Mesenchymal stem cell (in vitro differentiated cells and primary cell): ENCODE data around the gene NPAS3.

Experiments
- DNase-seq: peaks from one replicate; pipeline ENCODE4 v3.0.0-alpha.2; 2013
- H2AFZ ChIP-seq: one replicate; pipeline ENCODE4 v1.6.1; 2013; ENCODE audit warnings: low read depth, mild to moderate bottlenecking, control low read depth, inconsistent platforms, low read length, moderate library complexity
- H2AK5ac ChIP-seq: 2 replicates; pipeline ENCODE4 v1.6.1; 2013; ENCODE audit warnings: low read length, moderate library complexity, mild to moderate bottlenecking, inconsistent platforms; ENCODE audit not compliant: severe bottlenecking
- H2BK120ac ChIP-seq: one replicate; pipeline ENCODE4 v1.6.1; 2013; ENCODE audit warnings: low read depth, mild to moderate bottlenecking, inconsistent platforms, low read length, moderate library complexity
- H2BK12ac ChIP-seq, 2 experiments: one replicate each; pipeline ENCODE4 v1.6.1; 2013; ENCODE audit warnings: inconsistent platforms in 2 of 2, low read length in 2 of 2, mild to moderate bottlenecking in 2 of 2, moderate library complexity in 2 of 2, control low read depth in 1 of 2
- H2BK15ac ChIP-seq: one replicate; pipeline ENCODE4 v1.6.1; 2013; ENCODE audit warnings: mild to moderate bottlenecking, low read depth, inconsistent platforms; ENCODE audit not compliant: poor library complexity, severe bottlenecking
- H2BK5ac ChIP-seq: 2 replicates; pipeline ENCODE4 v1.6.1; 2013; ENCODE audit warnings: low read depth, mild to moderate bottlenecking, low read length, control low read depth, inconsistent platforms; ENCODE audit not compliant: poor library complexity, severe bottlenecking
- H3K14ac ChIP-seq, 2 experiments: one replicate each; pipeline ENCODE4 v1.6.1; 2013; ENCODE audit warnings: inconsistent platforms in 2 of 2, low read length in 2 of 2, control low read depth in 1 of 2, mild to moderate bottlenecking in 1 of 2, moderate library complexity in 1 of 2
- H3K18ac ChIP-seq, 2 experiments: one replicate each; pipeline ENCODE4 v1.6.1; 2013; ENCODE audit warnings: inconsistent platforms in 2 of 2, low read length in 2 of 2, control low read depth in 1 of 2, low read depth in 1 of 2, mild to moderate bottlenecking in 1 of 2
- H3K23ac ChIP-seq, 2 experiments: one replicate each; pipeline ENCODE4 v1.6.1; 2013; ENCODE audit warnings: inconsistent platforms in 2 of 2, low read length in 2 of 2, mild to moderate bottlenecking in 2 of 2, moderate library complexity in 2 of 2, control low read depth in 1 of 2
- H3K27ac ChIP-seq: 2 replicates; pipeline ENCODE4 v1.5.1; 2013; ENCODE audit warnings: mild to moderate bottlenecking, moderate library complexity, low read length, control low read depth, inconsistent platforms; ENCODE audit not compliant: poor library complexity, severe bottlenecking
- H3K27me3 ChIP-seq, 2 experiments: 2 replicates each; pipeline versions ENCODE4 v1.6.1 to v1.7.0; 2013; ENCODE audit warnings: low read length in 2 of 2, mild to moderate bottlenecking in 2 of 2, moderate library complexity in 2 of 2, control low read depth in 1 of 2, inconsistent platforms in 1 of 2; ENCODE audit not compliant: control insufficient read depth in 1 of 2, insufficient read depth in 1 of 2
- H3K36me3 ChIP-seq, 2 experiments: 2 replicates each; pipeline versions ENCODE4 v1.6.1 to v1.7.0; 2013; ENCODE audit warnings: low read length in 2 of 2, control low read depth in 1 of 2, inconsistent platforms in 1 of 2, low read depth in 1 of 2, mild to moderate bottlenecking in 1 of 2; ENCODE audit not compliant: insufficient read depth in 2 of 2, control insufficient read depth in 1 of 2
- H3K4ac ChIP-seq, 2 experiments: one replicate each; pipeline ENCODE4 v1.6.1; 2013; ENCODE audit warnings: inconsistent platforms in 2 of 2, low read length in 2 of 2, mild to moderate bottlenecking in 2 of 2, moderate library complexity in 2 of 2, control low read depth in 1 of 2, low read depth in 1 of 2
- H3K4me1 ChIP-seq: 2 replicates; pipeline ENCODE4 v1.6.1; 2013; ENCODE audit warnings: low read depth, low read length, control low read depth; ENCODE audit not compliant: control insufficient read depth, insufficient read depth
- H3K4me2 ChIP-seq: 2 replicates; pipeline ENCODE4 v1.6.1; 2013; ENCODE audit warnings: low read length, mild to moderate bottlenecking, inconsistent platforms; ENCODE audit not compliant: poor library complexity, severe bottlenecking
- H3K4me3 ChIP-seq, 2 experiments: 2 replicates each; pipeline versions ENCODE4 v1.5.1 to v1.7.0; 2013; ENCODE audit warnings: low read length in 2 of 2, mild to moderate bottlenecking in 2 of 2, control low read depth in 1 of 2, low read depth in 1 of 2; ENCODE audit not compliant: insufficient read depth in 1 of 2
- H3K79me1 ChIP-seq: replicated peaks from 2 replicates; pipeline ENCODE4 v1.6.1; 2013; ENCODE audit warnings: mild to moderate bottlenecking, control low read depth, low read length, inconsistent platforms; ENCODE audit not compliant: poor library complexity, severe bottlenecking
- H3K9ac ChIP-seq: 2 replicates; pipeline ENCODE4 v1.7.0; 2013; ENCODE audit warnings: mild to moderate bottlenecking, low read length, moderate library complexity
- H3K9me3 ChIP-seq: 2 replicates; pipeline ENCODE4 v1.7.0; 2013; ENCODE audit warnings: mild to moderate bottlenecking, low read length; ENCODE audit not compliant: control insufficient read depth
- H4K8ac ChIP-seq: one replicate; pipeline ENCODE4 v1.6.1; 2013; ENCODE audit warnings: inconsistent platforms, mild to moderate bottlenecking, low read length, moderate library complexity
- H4K91ac ChIP-seq: one replicate; pipeline ENCODE4 v1.6.1; 2013; ENCODE audit warnings: mild to moderate bottlenecking, low read length, inconsistent platforms
- WGBS: methylation state at CpG from one replicate; pipeline ENCODE4 v1.1.7; 2013; ENCODE audit warnings: mixed read lengths; 5-methylcytosine and 5-hydroxymethylcytosine counted together

The NPAS3 gene

DNA sequence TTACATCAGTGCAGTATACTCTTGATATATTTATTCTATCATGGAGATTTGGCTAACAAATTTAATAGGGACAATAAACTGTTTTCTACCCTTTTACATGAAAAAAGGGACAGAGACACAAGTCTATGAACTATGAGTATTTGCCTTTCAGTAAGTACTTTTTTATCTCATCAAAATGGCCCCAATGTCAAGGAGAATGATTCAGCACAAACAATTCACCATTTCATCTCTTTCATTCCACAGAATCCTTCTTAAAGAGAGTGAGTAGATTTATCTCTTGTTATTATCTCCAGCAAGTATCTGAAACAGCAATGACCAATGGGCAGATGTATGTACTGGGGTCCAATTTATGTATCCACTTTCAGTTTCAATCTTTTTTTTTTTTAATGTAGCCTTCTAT lies 447.5 kb downstream of the NPAS3 start:
- no peak overlapping the region for H3K4ac ChIP-seq
- DNase-seq: no peak
- no peaks in the 10 kb centered on the region for H3K27me3 ChIP-seq

DNA sequence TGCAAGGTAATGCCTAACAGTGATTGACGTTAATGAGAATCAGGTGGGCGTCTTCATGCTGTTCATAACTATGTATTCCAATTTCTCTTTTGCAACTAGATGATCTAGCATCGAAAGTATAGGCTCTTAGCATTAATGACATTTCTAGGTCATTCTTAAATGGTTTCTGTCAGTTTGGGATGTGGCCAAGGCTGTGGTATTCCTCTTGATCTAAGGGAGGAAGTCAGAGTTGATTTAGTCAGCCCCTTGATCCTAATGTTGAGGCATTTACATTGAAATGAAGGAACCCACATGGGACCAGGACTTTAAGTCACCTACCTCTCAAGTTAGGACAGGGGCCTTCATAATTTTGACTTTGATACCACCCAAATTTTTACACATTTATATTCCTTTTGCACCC lies 448.1 kb downstream of the NPAS3 start:
- H2BK12ac ChIP-seq: no peak overlapping the region

More for the DNA sequence above, 447.5 kb downstream of the NPAS3 start:
- Histone ChIP-seq H2AK5ac (no peak overlapping the region), H3K9ac (no peak overlapping the region), H4K8ac (no peak overlapping the region), H3K27ac (no peak overlapping the region), H3K23ac (no peak overlapping the region), H3K4me1 (no peaks in the 10 kb centered on the region), H3K9me3 (no peaks in the 10 kb centered on the region), H2BK12ac (no peak overlapping the region), H4K91ac (no peak overlapping the region), H3K79me1 (no peaks in the 10 kb centered on the region), H2BK15ac (no peak overlapping the region), H3K18ac (no peak overlapping the region), H3K36me3 (no peaks in the 10 kb centered on the region), H3K14ac (no peak overlapping the region), H3K4me2 (no peak overlapping the region), H3K4me3 (no peak overlapping the region), H2BK120ac (no peak overlapping the region), H2BK5ac (no peak overlapping the region), H2AFZ (no peak overlapping the region)

GRCh38 chr14:33390335-33390734 lies 451.7 kb downstream of the NPAS3 start:
- Histone ChIP-seq H3K4me1 (no peaks in the 10 kb centered on the region), H4K91ac (no peak overlapping the region), H3K36me3 (no peaks in the 10 kb centered on the region), H3K4me2 (no peak overlapping the region), H2AK5ac (no peak overlapping the region), H2BK120ac (no peak overlapping the region), H2BK12ac (no peak overlapping the region), H3K27ac (no peak overlapping the region), H2BK5ac (no peak overlapping the region), H3K18ac (no peak overlapping the region), H3K14ac (no peak overlapping the region), H3K4me3 (no peak overlapping the region), H3K4ac (no peak overlapping the region), H3K27me3 (no peaks in the 10 kb centered on the region), H3K9ac (no peak overlapping the region), H4K8ac (no peak overlapping the region), H2BK15ac (no peak overlapping the region), H3K79me1 (no peaks in the 10 kb centered on the region), H2AFZ (no peak overlapping the region), H3K23ac (no peak overlapping the region), H3K9me3 (no peaks in the 10 kb centered on the region)
- DNase-seq: no peak
- 100% methylated on average over 1 of the region's 2 CpGs for WGBS

More for the DNA sequence above, 448.1 kb downstream of the NPAS3 start:
- H2AK5ac ChIP-seq: no peak overlapping the region
- no peak overlapping the region for H3K4me3 ChIP-seq
- H2BK15ac ChIP-seq: no peak overlapping the region
- H3K4ac ChIP-seq: no peak overlapping the region
- no peaks in the 10 kb centered on the region for H3K4me1 ChIP-seq
- H3K18ac ChIP-seq: no peak overlapping the region
- no peak overlapping the region for H4K8ac ChIP-seq
- H3K27ac ChIP-seq: no peak overlapping the region
- H3K79me1 ChIP-seq: no peaks in the 10 kb centered on the region
- no peak overlapping the region for H3K9ac ChIP-seq
- no peak overlapping the region for H3K23ac ChIP-seq
- H2BK120ac ChIP-seq: no peak overlapping the region
- no peak overlapping the region for H4K91ac ChIP-seq
- no peak for DNase-seq
- H3K36me3 ChIP-seq: no peaks in the 10 kb centered on the region
- H3K14ac ChIP-seq: no peak overlapping the region
- H3K4me2 ChIP-seq: no peak overlapping the region
- WGBS: 90% methylated on average over 3 of the region's 3 CpGs
- H3K9me3 ChIP-seq: no peaks in the 10 kb centered on the region
- H3K27me3 ChIP-seq: no peaks in the 10 kb centered on the region
- no peak overlapping the region for H2AFZ ChIP-seq
- no peak overlapping the region for H2BK5ac ChIP-seq

DNA sequence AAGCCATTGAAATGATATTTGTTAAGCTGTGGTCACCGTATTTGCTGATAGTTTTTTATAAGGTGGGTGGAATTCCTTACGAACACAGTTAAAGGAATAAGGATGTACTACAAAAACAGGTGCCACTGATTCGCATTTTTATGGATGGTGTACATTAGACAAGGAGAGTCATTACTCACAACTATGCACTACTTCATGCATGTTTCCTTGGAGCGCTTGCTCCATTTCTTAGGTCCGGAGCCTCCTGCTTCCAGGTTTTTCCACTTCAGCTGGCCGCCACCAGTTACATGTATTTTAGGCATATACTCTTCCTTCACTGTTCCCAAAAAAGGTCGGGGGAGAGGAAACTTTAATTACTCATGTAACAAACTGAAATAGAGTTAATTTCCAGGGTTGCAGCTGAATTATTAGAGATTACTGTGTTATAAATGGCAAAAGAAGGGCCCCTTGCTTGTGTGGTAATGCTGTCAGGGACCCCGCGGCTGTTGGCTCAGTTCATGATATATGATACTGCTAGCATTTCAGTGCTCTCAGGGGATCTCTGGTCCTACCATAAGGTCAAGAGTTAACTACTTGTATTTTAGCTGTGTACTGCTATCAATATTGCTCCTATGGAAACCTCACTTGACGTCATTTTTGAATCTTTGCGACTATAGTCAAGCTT lies 454.7 kb downstream of the NPAS3 start:
- DNase-seq: peak; percentile 64
- Histone ChIP-seq H3K9ac (no peak overlapping the region), H2AFZ (no peak overlapping the region), H3K4ac (no peak overlapping the region), H2BK5ac (no peak overlapping the region), H2AK5ac (no peak overlapping the region), H4K8ac (no peak overlapping the region), H2BK120ac (no peak overlapping the region), H3K79me1 (no peaks in the 10 kb centered on the region), H4K91ac (no peak overlapping the region), H3K36me3 (no peaks in the 10 kb centered on the region), H3K27me3 (no peaks in the 10 kb centered on the region), H3K9me3 (no peaks in the 10 kb centered on the region), H3K23ac (no peak overlapping the region), H3K18ac (no peak overlapping the region), H2BK12ac (no peak overlapping the region), H3K27ac (no peak overlapping the region), H2BK15ac (no peak overlapping the region), H3K4me2 (no peak overlapping the region), H3K14ac (no peak overlapping the region), H3K4me1 (no peaks in the 10 kb centered on the region), H3K4me3 (no peak overlapping the region)
- 61% methylated on average over 8 of the region's 11 CpGs for WGBS
